Bronchial epithelial cell (primary cell): Measurements from ENCODE around the gene CACNA2D3. TPM values are rescaled to one million over a fixed set of nuclear protein-coding genes. Genes with fewer than 3 reads are reported as not detected.
A peak's percentile ranks its signal among the peaks of the same experiment; 100 is the strongest.

Experiments
- DNase-seq: peaks from one replicate; pipeline ENCODE4 v3.0.0-alpha.2; 2010; ENCODE audit warnings: low read depth
- FAIRE-seq: peaks from 2 replicates; lab custom pipeline; 2011; peaks lifted over from hg19 to GRCh38; lab: Jason Lieb, UNC
- H3K27me3 ChIP-seq: 2 replicates; pipeline ENCODE4 v1.5.1; 2011; ENCODE audit warnings: low read length; ENCODE audit not compliant: control insufficient read depth, insufficient read depth
- H3K36me3 ChIP-seq: 2 replicates; pipeline ENCODE4 v1.5.1; 2011; ENCODE audit warnings: low read length; ENCODE audit not compliant: control insufficient read depth, insufficient read depth
- H3K4me3 ChIP-seq: 2 replicates; pipeline ENCODE4 v1.5.1; 2011; ENCODE audit warnings: mild to moderate bottlenecking, low read depth, low read length, control low read depth
- total RNA-seq: library from RNA; depleted of rRNA; stranded (reverse); fragments of >200 nt; gene quantifications from 2 replicates; pipeline ENCODE4 v1.2.1, GENCODE V29; 2014
- TF ChIP-seq, protein P1 (sequence below): IDR thresholded peaks from 2 replicates; pipeline ENCODE4 v1.5.1; 2011; ENCODE audit warnings: mild to moderate bottlenecking, moderate library complexity, low read length, control low read depth, inconsistent platforms; ENCODE audit not compliant: insufficient read depth, severe bottlenecking

The CACNA2D3 gene
- total RNA-seq, 1 donor from 2014 or later, result not detected

DNA sequence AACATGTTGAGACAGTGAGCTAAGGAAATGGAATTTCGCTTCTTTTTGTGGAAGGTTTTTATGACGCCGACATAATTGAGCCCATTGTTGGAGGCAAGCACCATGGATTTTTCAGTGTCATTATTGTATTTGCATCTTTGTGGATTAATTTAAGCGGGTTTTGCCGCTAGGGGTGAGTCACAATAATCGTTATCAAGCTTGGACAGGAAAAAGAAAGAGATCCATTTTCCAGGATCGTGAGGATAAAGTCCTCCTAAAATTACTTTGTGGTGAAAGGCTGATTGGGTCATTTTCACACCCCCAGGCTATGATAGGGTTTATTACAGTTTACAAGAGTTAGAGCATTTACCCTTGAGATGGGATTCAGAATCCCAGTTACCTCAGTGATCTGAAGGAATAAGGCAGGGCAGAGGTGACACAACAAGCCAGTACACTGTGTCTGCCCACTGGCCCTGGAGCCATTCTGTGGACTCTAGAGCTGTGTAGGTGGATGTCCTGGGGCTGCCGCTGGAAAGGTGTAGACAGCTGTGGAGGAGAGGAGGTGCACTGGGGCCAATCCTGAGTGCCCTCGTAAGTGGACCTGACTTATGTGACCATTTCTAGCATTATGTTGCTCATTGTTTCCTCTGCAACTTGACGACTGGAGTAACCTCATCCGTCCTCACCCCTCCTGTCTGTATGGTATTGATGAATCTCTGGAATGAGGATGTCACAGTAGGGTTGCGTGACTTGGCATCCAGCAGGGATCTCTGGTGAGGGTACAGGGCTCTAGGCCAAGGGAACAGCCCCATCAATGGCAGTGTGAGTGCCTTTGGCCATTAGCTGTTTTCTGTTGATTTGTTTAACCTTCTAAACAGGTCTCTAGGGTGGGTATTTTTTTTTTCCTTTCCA lies 435.4 kb downstream of the CACNA2D3 start:
- DNase-seq, result peak; percentile 13
- Histone ChIP-seq H3K27me3 (no peaks in the 10 kb centered on the region), H3K36me3 (no peaks in the 10 kb centered on the region), H3K4me3 (no peak overlapping the region)
- TF ChIP-seq, protein P1, sequence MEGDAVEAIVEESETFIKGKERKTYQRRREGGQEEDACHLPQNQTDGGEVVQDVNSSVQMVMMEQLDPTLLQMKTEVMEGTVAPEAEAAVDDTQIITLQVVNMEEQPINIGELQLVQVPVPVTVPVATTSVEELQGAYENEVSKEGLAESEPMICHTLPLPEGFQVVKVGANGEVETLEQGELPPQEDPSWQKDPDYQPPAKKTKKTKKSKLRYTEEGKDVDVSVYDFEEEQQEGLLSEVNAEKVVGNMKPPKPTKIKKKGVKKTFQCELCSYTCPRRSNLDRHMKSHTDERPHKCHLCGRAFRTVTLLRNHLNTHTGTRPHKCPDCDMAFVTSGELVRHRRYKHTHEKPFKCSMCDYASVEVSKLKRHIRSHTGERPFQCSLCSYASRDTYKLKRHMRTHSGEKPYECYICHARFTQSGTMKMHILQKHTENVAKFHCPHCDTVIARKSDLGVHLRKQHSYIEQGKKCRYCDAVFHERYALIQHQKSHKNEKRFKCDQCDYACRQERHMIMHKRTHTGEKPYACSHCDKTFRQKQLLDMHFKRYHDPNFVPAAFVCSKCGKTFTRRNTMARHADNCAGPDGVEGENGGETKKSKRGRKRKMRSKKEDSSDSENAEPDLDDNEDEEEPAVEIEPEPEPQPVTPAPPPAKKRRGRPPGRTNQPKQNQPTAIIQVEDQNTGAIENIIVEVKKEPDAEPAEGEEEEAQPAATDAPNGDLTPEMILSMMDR, result no peak
- no peak for FAIRE-seq

DNA sequence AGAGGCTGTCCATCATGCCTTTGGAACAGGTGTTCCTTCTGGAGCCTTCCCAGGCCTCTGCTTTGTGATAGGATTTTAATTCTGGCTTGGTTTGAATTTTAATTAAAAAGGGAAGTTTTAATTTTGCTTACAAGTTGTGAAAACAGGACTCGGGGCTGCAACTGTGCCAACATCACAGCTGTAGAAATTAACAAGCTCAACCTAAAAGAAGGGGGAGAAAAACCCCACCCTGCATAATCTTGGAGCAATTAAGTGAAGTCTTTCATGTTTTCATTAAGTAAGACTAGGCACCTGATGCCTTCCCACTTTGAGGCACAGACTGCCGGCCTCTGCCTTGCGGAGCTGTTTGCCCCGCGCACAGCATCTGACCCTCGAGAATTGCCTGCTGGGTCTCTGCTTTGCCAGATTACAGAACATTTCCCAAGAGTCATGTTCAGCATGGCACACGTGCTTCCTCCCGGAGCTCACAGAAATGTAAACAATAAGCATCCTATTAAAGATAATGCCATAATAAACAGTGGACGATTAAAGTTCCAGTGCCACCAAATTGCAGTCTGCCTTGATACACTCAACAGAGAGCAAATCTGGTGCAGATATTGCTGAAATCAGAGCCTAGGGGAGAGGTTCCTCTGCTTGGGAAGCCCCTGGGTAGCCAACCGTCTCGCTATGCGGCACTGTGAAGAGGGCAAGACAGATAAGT lies 441.3 kb downstream of the CACNA2D3 start:
- DNase-seq, result no peak
- Histone ChIP-seq H3K4me3 (no peak overlapping the region), H3K36me3 (no peaks in the 10 kb centered on the region), H3K27me3 (no peaks in the 10 kb centered on the region)
- TF ChIP-seq, protein P1, result no peak
- FAIRE-seq, result no peak

DNA sequence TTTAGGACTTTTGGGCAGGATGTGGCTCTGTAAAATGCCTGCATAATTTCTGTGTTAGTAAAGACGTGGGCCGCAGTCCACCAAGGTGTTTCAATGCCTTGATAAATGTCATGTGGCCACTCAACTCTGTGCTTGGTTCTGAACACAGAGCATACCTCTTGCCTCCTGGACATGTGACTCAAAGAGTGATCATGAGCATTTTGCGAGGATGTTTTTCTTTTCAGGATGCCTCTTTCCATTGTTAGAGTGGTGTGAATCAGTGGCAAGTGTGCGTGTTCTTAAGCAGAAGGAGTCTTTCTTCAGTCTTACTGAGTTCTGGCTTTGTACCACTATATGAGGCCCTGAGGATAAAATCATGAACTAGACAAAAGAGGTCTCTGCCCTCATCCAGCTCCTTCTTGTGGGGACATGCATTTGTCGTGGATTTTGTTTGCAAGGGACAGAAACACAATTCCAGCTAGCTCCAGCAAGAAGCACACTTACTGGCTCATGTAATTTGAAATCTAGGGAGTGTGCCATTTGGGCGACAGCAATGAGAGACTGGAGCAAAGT lies 442.1 kb downstream of the CACNA2D3 start:
- TF ChIP-seq, protein P1, result no peak
- no peak for FAIRE-seq
- Histone ChIP-seq H3K36me3 (no peaks in the 10 kb centered on the region), H3K4me3 (no peak overlapping the region), H3K27me3 (no peaks in the 10 kb centered on the region)
- no peak for DNase-seq

DNA sequence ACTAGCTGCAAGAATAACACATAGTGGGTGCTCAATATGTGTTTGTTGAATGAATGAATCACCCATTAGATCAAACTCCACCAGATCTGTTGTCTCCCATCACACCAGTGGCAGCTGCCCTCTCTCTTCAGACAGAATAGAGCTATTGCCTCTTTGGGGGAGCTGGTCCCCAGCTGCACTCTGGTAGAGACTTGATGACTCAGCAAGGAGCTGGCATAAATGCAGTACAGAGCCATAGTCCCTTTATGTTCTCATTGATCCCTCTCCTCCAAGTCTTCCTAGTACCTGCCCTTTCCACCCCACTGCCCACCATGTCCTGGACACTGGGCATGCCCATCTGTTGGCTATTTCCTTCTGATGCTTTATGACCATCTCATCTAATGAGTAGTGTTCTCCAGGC lies 443.6 kb downstream of the CACNA2D3 start:
- DNase-seq (no peak), FAIRE-seq (no peak)
- H3K27me3 ChIP-seq, result no peaks in the 10 kb centered on the region
- H3K36me3 ChIP-seq, result no peaks in the 10 kb centered on the region
- no peak overlapping the region for H3K4me3 ChIP-seq
- TF ChIP-seq, protein P1, result no peak

DNA sequence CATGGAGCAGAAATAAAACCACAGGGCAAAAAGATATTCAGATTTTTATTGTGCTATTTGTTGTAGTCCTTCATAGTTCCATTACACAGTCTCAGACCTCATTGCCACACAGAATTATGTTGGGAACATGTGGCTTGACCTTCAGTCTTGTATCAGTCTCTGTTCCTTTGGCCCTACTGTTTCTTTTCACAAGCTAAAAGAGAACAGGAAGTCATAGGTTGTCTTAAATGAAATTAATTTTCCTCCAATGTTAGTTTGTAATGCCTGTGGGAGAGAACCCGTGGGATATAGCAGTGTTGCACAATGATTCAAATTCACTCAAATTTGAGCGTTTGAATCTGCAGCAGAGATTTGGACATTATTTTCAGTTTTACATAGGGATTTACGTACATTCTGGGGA lies 445.6 kb downstream of the CACNA2D3 start:
- DNase-seq, result no peak
- Histone ChIP-seq H3K36me3 (no peaks in the 10 kb centered on the region), H3K4me3 (no peak overlapping the region), H3K27me3 (no peaks in the 10 kb centered on the region)
- TF ChIP-seq, protein P1, result no peak
- no peak for FAIRE-seq
